Endothelial cell of umbilical vein (primary cell): ENCODE data around the gene HCN2. TPM values are rescaled to one million over a fixed set of nuclear protein-coding genes. Genes with fewer than 3 reads are reported as not detected.

ENCODE experiments used
- BruUV-seq: library from RNA; stranded (reverse); fragments of 400-500 nt; replicated peaks from 2 replicates; lab custom pipeline; 2021; lab: Mats Ljungman, UMichigan
- CTCF ChIA-PET: fragments of 300-600, 350-600 bp; sonication (Branson Sonifier 250); formaldehyde crosslinking; loops from one replicate; lab custom pipeline; 2021; ENCODE audit warnings: antibody characterized with exemption, inconsistent platforms; lab: Charles Lee
- POLR2A ChIA-PET: fragments of 300-600, 350-600 bp; sonication (Branson Sonifier 250); formaldehyde crosslinking; loops from one replicate; lab custom pipeline; 2021; ENCODE audit warnings: antibody characterized with exemption, inconsistent platforms; lab: Charles Lee
- DNase-seq: peaks from one replicate; pipeline ENCODE4 v3.0.0-alpha.2; 2011; ENCODE audit warnings: low read depth, low spot score
- FAIRE-seq: peaks from 2 replicates; lab custom pipeline; 2011; peaks lifted over from hg19 to GRCh38; lab: Jason Lieb, UNC
- H2AFZ ChIP-seq: 2 replicates; pipeline ENCODE4 v1.6.0; 2012; ENCODE audit warnings: low read depth, low read length, control low read depth, inconsistent platforms
- H3K27ac ChIP-seq: 2 replicates; pipeline ENCODE4 v1.5.1; 2011; ENCODE audit warnings: low read depth, mild to moderate bottlenecking, control low read depth, low read length, moderate library complexity; ENCODE audit not compliant: insufficient read depth
- H3K27me3 ChIP-seq, 2 experiments: 2 replicates each; pipeline versions ENCODE4 v1.6.0 to v1.6.1; 2011; ENCODE audit warnings: low read length in 2 of 2, mixed read lengths in 1 of 2; ENCODE audit not compliant: control insufficient read depth in 2 of 2, insufficient read depth in 2 of 2
- H3K36me3 ChIP-seq, 2 experiments: 2 replicates in 1 of 2; 3 replicates in 1 of 2; pipeline ENCODE4 v1.5.1; 2011; ENCODE audit warnings: low read length in 2 of 2, mild to moderate bottlenecking in 1 of 2, moderate library complexity in 1 of 2; ENCODE audit not compliant: control insufficient read depth in 2 of 2, insufficient read depth in 2 of 2; ENCODE audit errors: extremely low read depth in 1 of 2
- H3K4me1 ChIP-seq: 3 replicates; pipeline ENCODE4 v1.5.1; 2011; ENCODE audit warnings: mild to moderate bottlenecking, low read length; ENCODE audit not compliant: control insufficient read depth, insufficient read depth; ENCODE audit errors: extremely low read depth
- H3K4me2 ChIP-seq: 2 replicates; pipeline ENCODE4 v1.6.1; 2011; ENCODE audit warnings: low read length, control low read depth, mixed read lengths; ENCODE audit not compliant: insufficient read depth
- H3K4me3 ChIP-seq, 3 experiments: fragments of 200-600 bp in 1 of 3; sonication (generic), shearing (Covaris generic) in 1 of 3; replicated peaks in 1 of 3; 2 replicates each; pipeline ENCODE4 v1.5.1; 2011 to 2016; ENCODE audit warnings: control low read depth in 3 of 3, low read length in 3 of 3, mild to moderate bottlenecking in 2 of 3, inconsistent platforms in 1 of 3, low read depth in 1 of 3, moderate library complexity in 1 of 3; ENCODE audit not compliant: insufficient read depth in 1 of 3
- H3K79me2 ChIP-seq: 2 replicates; pipeline ENCODE4 v1.6.0; 2012; ENCODE audit warnings: low read length, inconsistent platforms; ENCODE audit not compliant: control insufficient read depth, insufficient read depth
- H3K9ac ChIP-seq: replicated peaks from 2 replicates; pipeline ENCODE3; 2011; ENCODE audit warnings: low read length, control low read depth; ENCODE audit not compliant: insufficient read depth; ENCODE audit errors: extremely low read depth
- H3K9me1 ChIP-seq: replicated peaks from 3 replicates; pipeline ENCODE4 v1.6.0; 2011; ENCODE audit warnings: mild to moderate bottlenecking, low read length; ENCODE audit not compliant: control insufficient read depth, insufficient read depth; ENCODE audit errors: extremely low read depth
- H3K9me3 ChIP-seq: replicated peaks from 2 replicates; pipeline ENCODE4 v1.5.1; 2012; ENCODE audit warnings: low read length, inconsistent platforms; ENCODE audit not compliant: control insufficient read depth, insufficient read depth
- H4K20me1 ChIP-seq: replicated peaks from 2 replicates; pipeline ENCODE3; 2011; ENCODE audit warnings: mild to moderate bottlenecking, low read length; ENCODE audit not compliant: control insufficient read depth, insufficient read depth; ENCODE audit errors: extremely low read depth
- CTCF ChIP-seq, 2 donors: IDR thresholded peaks; 1 replicate in 1 of 2; 2 replicates in 1 of 2; pipeline ENCODE4 v1.5.1; 2011; ENCODE audit warnings: low read length in 2 of 2, mild to moderate bottlenecking in 2 of 2, moderate library complexity in 2 of 2, control low read depth in 1 of 2, inconsistent platforms in 1 of 2, low read depth in 1 of 2; ENCODE audit not compliant: insufficient read depth in 1 of 2; ENCODE audit errors: extremely low read depth in 1 of 2
- EZH2 ChIP-seq: IDR thresholded peaks from 2 replicates; pipeline ENCODE4 v1.6.1; 2012; ENCODE audit warnings: borderline replicate concordance, low read depth, mild to moderate bottlenecking, moderate library complexity, low read length, inconsistent platforms; ENCODE audit not compliant: severe bottlenecking
- FOS ChIP-seq: IDR thresholded peaks from 2 replicates; pipeline ENCODE4 v1.6.1; 2011; ENCODE audit warnings: mild to moderate bottlenecking, low read length, moderate library complexity, borderline replicate concordance; ENCODE audit not compliant: insufficient read depth
- GATA2 ChIP-seq: IDR thresholded peaks from 2 replicates; pipeline ENCODE4 v1.7.0; 2011; ENCODE audit warnings: low read depth, mild to moderate bottlenecking, moderate library complexity, mixed read lengths, low read length; ENCODE audit not compliant: insufficient read length, insufficient read depth
- JUN ChIP-seq: IDR thresholded peaks from 2 replicates; pipeline ENCODE4 v1.6.1; 2011; ENCODE audit warnings: borderline replicate concordance, low read depth; ENCODE audit not compliant: insufficient read length, insufficient read depth
- MAX ChIP-seq: IDR thresholded peaks from 2 replicates; pipeline ENCODE4 v1.6.1; 2011; ENCODE audit not compliant: insufficient read depth, insufficient read length
- MYC ChIP-seq: IDR thresholded peaks from one replicate; pipeline ENCODE4 v1.6.1; 2011; ENCODE audit warnings: mild to moderate bottlenecking, low read depth, low read length
- POLR2A ChIP-seq: IDR thresholded peaks from 2 replicates; pipeline ENCODE4 v1.6.1; 2012; ENCODE audit warnings: low read depth, mild to moderate bottlenecking, control low read depth, low read length
- POLR2AphosphoS5 ChIP-seq: IDR thresholded peaks from 2 replicates; pipeline ENCODE4 v1.6.1; 2012; ENCODE audit warnings: low read depth, mild to moderate bottlenecking, control low read depth, low read length, moderate library complexity; ENCODE audit not compliant: insufficient read depth
- dilution Hi-C: fragments of 300-500 bp; cut with MboI; formaldehyde crosslinking; loops from one replicate; pipeline ENCODE4 v1.15.0; 2019; ENCODE audit warnings: low sequenced_read_pairs; ENCODE audit not compliant: extremely low pct_ligation_motif_present
- intact Hi-C: fragments of 100-400 bp; cut with micrococcal nuclease; formaldehyde crosslinking; loops from one replicate; pipeline ENCODE4 v1.10.0; 2022
- polyA plus RNA-seq, 4 experiments: library from polyadenylated mRNA; depleted of rRNA in 3 of 4; stranded (reverse) in 3 of 4; unstranded in 1 of 4; fragments of >200 nt; gene quantifications; 2 replicates each; pipeline versions ENCODE4 v1.2.1 to v1.2.3, GENCODE V29; 2011 to 2012; ENCODE audit warnings: missing spikeins in 1 of 4
- total RNA-seq: library from RNA; stranded (reverse); gene quantifications from 2 replicates; pipeline ENCODE4 v1.2.3, GENCODE V29; 2021

The HCN2 gene
- total and polyA plus RNA-seq, 2 donors (not counting 3 experiments of a cell fraction or from before 2014, with no cell fraction given), result 0.18 to 0.53 TPM

DNA sequence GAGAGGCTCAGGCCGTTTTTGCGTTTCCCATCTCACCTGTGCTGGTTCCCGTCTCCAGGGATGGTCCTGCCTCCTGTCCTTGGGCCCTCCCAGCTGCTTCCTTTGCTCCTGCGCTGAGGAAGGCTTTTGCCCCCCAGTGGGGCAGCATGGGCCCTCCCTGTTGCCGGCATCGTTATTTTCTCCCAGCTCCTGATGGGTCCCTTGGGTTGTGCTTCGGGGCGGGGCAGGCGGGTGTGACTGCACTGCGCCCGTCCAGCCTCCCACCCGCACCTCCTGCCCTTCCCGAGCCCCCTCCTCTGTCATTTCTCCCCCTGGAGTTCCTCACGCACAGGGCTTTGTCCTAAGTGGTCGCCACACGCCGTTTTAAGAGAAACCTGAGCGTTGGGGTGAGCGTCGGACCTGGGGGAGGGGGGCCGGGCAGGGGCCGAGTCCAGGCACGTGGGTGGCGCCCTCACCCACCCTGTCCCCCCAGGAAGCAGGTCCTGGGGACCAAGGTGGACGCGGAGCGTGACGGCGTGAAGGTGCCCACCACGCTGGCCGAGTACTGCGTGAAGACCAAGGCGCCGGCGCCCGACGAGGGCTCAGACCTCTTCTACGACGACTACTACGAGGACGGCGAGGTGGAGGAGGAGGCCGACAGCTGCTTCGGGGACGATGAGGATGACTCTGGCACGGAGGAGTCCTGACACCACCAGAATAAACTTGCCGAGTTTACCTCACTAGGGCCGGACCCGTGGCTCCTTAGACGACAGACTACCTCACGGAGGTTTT lies 48.6 kb upstream of the HCN2 start:
- Histone ChIP-seq H3K9me1 (no peaks in the 10 kb centered on the region), H3K9me3 (no peaks in the 10 kb centered on the region), H3K27ac (no peak overlapping the region), H3K36me3 (peaks cover 5 to 41% of the 10 kb centered on the region in 2 experiments), H3K79me2 (peaks cover 3% of the 10 kb centered on the region), H3K27me3 (no peaks in the 10 kb centered on the region), H3K4me2 (no peak overlapping the region), H3K9ac (no peak overlapping the region), H4K20me1 (no peaks in the 10 kb centered on the region), H3K4me3 (no peak overlapping the region), H3K4me1 (no peaks in the 10 kb centered on the region), H2AFZ (no peak overlapping the region)
- no TSS peak for BruUV-seq
- intact Hi-C loops, result no loop called here
- ChIA-PET POLR2A (no interaction called here), CTCF (interaction anchor here (1.7 kb wide), 1 partner anchor 9 kb away, joined by 7 read pairs; the partner anchor contains the start of gene CDC34)
- no peak for DNase-seq
- no peak for FAIRE-seq
- no peak for TF ChIP-seq GATA2
- TF ChIP-seq POLR2AphosphoS5, result no peak
- TF ChIP-seq JUN, result no peak
- TF ChIP-seq FOS, result no peak
- TF ChIP-seq MAX, result no peak
- no peak for TF ChIP-seq CTCF (IDR thresholded peaks at IDR 0.05; ENCODE audit: extremely low read depth in 1 of 2, insufficient read depth in 1 of 2, low read depth in 1 of 2, low read length in 2 of 2)
- no peak for TF ChIP-seq POLR2A
- no peak for TF ChIP-seq EZH2
- TF ChIP-seq MYC, result no peak
- dilution Hi-C loops, result no loop called here
